Stimulated activated CD8-positive, alpha-beta memory T cell treated with anti-CD3 and anti-CD28 coated beads, Interleukin-4, amount 100 ng/mL, for 24 hours (primary cell): ENCODE results near the gene PAFAH1B2.

ENCODE experiments used
- DNase-seq: peaks from one replicate; pipeline ENCODE4 v3.0.0-alpha.2; 2020; ENCODE audit warnings: low read depth

PAFAH1B2 gene

GRCh38 chr11:117188620-117189081 lies 44.6 kb downstream of the PAFAH1B2 start:
- no peak for DNase-seq

- DNase-seq, result no peak
These were observed 45.3 kb downstream of the PAFAH1B2 start for GRCh38 chr11:117189191-117189940.

GRCh38 chr11:117189941-117190544 lies 46.0 kb downstream of the PAFAH1B2 start:
- no peak for DNase-seq

- no peak for DNase-seq
These were observed 47.8 kb downstream of the PAFAH1B2 start for GRCh38 chr11:117191680-117192400.

- no peak for DNase-seq
These were observed 48.4 kb downstream of the PAFAH1B2 start for GRCh38 chr11:117192401-117192875.

- no peak for DNase-seq
These were observed 49.3 kb downstream of the PAFAH1B2 start for GRCh38 chr11:117193130-117194020.

GRCh38 chr11:117194267-117194666 lies 50.2 kb downstream of the PAFAH1B2 start:
- no peak for DNase-seq

- no peak for DNase-seq
These were observed 51.2 kb downstream of the PAFAH1B2 start for GRCh38 chr11:117195258-117195657.

- DNase-seq, result no peak
These were observed 51.7 kb downstream of the PAFAH1B2 start for GRCh38 chr11:117195761-117196160.

GRCh38 chr11:117197006-117197405 lies 52.9 kb downstream of the PAFAH1B2 start:
- no peak for DNase-seq

GRCh38 chr11:117197516-117198456 lies 53.7 kb downstream of the PAFAH1B2 start:
- no peak for DNase-seq

GRCh38 chr11:117198613-117199012 lies 54.5 kb downstream of the PAFAH1B2 start:
- no peak for DNase-seq

- DNase-seq, result no peak
These were observed 55.2 kb downstream of the PAFAH1B2 start, which contains the start of gene TAGLN for GRCh38 chr11:117199053-117199915. TAGLN (plus strand) TSS chr11:117199370; CDS start chr11:117203014, 3,644 bp downstream.

GRCh38 chr11:117199916-117200812 lies 56.1 kb downstream of the PAFAH1B2 start:
- DNase-seq, result no peak

- no peak for DNase-seq
These were observed 56.9 kb downstream of the PAFAH1B2 start for GRCh38 chr11:117200813-117201657.

- DNase-seq, result no peak
These were observed 57.7 kb downstream of the PAFAH1B2 start for GRCh38 chr11:117201658-117202305.
